ENCODE results near the gene NRP1. TPM values are rescaled to one million over a fixed set of nuclear protein-coding genes. Genes with fewer than 3 reads are reported as not detected.

The NRP1 gene
- polyA plus RNA-seq, 1 experiment, result 218 TPM

- H3K4me3 ChIP-seq (ENCODE audit: low read depth, low read length), result no peak overlapping the region
- no peaks in the 10 kb centered on the region for H3K27me3 ChIP-seq (ENCODE audit: control insufficient read depth, insufficient read depth, low read length)
- no peaks in the 10 kb centered on the region for H3K9me3 ChIP-seq (ENCODE audit: control insufficient read depth, insufficient read depth, low read length)
- TF ChIP-seq CTCF (IDR thresholded peaks at IDR 0.05; ENCODE audit: low read depth, low read length), result no peak
- DNase-seq (ENCODE audit: low read depth, low spot score), result no peak
- POLR2A ChIA-PET, result no interaction called here
- CTCF ChIA-PET, result interaction anchor here (2.0 kb wide), 1 partner anchor 15 kb away, joined by 11 read pairs; no protein-coding TSS in a partner anchor
- no peak overlapping the region for H3K27ac ChIP-seq (ENCODE audit: low read depth, low read length)
Measured at GRCh38 chr10:33178026-33178755, 156.3 kb downstream of the NRP1 start.

GRCh38 chr10:33176688-33177087, 157.8 kb downstream of the NRP1 start:
- ChIA-PET POLR2A (no interaction called here), CTCF (interaction anchor here (0.9 to 1.0 kb wide), 2 partner anchors 16 to 167 kb away, joined by 3 read pairs; no protein-coding TSS in a partner anchor)
- Histone ChIP-seq H3K27ac (ENCODE audit: low read depth, low read length) (no peak overlapping the region), H3K27me3 (ENCODE audit: control insufficient read depth, insufficient read depth, low read length) (no peaks in the 10 kb centered on the region), H3K9me3 (ENCODE audit: control insufficient read depth, insufficient read depth, low read length) (no peaks in the 10 kb centered on the region), H3K4me3 (ENCODE audit: low read depth, low read length) (no peak overlapping the region)
- DNase-seq (ENCODE audit: low read depth, low spot score), result no peak
- TF ChIP-seq CTCF (IDR thresholded peaks at IDR 0.05; ENCODE audit: low read depth, low read length), result no peak

GRCh38 chr10:33174674-33175434, 159.6 kb downstream of the NRP1 start:
- TF ChIP-seq CTCF (IDR thresholded peaks at IDR 0.05; ENCODE audit: low read depth, low read length), result no peak
- Histone ChIP-seq H3K9me3 (ENCODE audit: control insufficient read depth, insufficient read depth, low read length) (no peaks in the 10 kb centered on the region), H3K27me3 (ENCODE audit: control insufficient read depth, insufficient read depth, low read length) (no peaks in the 10 kb centered on the region), H3K27ac (ENCODE audit: low read depth, low read length) (no peak overlapping the region), H3K4me3 (ENCODE audit: low read depth, low read length) (no peak overlapping the region)
- CTCF ChIA-PET, result no interaction called here
- DNase-seq (ENCODE audit: low read depth, low spot score), result no peak
- POLR2A ChIA-PET, result no interaction called here

- DNase-seq (ENCODE audit: low read depth, low spot score), result no peak
- Histone ChIP-seq H3K4me3 (ENCODE audit: low read depth, low read length) (no peak overlapping the region), H3K27ac (ENCODE audit: low read depth, low read length) (no peak overlapping the region), H3K9me3 (ENCODE audit: control insufficient read depth, insufficient read depth, low read length) (no peaks in the 10 kb centered on the region), H3K27me3 (ENCODE audit: control insufficient read depth, insufficient read depth, low read length) (no peaks in the 10 kb centered on the region)
- no peak for TF ChIP-seq CTCF (IDR thresholded peaks at IDR 0.05; ENCODE audit: low read depth, low read length)
- CTCF ChIA-PET, result no interaction called here
- POLR2A ChIA-PET, result no interaction called here
Measured at GRCh38 chr10:33165911-33166310, 168.6 kb downstream of the NRP1 start.

All from AG04450 (cell line).